ENCODE measurements around the gene IQGAP1. TPM values are rescaled to one million over a fixed set of nuclear protein-coding genes. Genes with fewer than 3 reads are reported as not detected.

Gene IQGAP1
- total RNA-seq, 4 donors from 2014 or later, result 181 to 285 (median 193) TPM

GRCh38 chr15:90470453-90470852, 82.4 kb downstream of the IQGAP1 start:
- intact Hi-C loops (cut with DNase I), result no loop called here
- Histone ChIP-seq H3K4me1 (peaks cover 0 to 9% (median 0%) of the 10 kb centered on the region in 3 donors), H3K27ac (no peak overlapping the region), H3K4me3 (no peak overlapping the region), H3K36me3 (peaks cover 34 to 100% (median 35%) of the 10 kb centered on the region in 3 donors), H3K27me3 (no peaks in the 10 kb centered on the region), H3K9me3 (no peaks in the 10 kb centered on the region)
- no peak for DNase-seq
- TF ChIP-seq CTCF (IDR thresholded peaks at IDR 0.05), result no peak
- no peak for TF ChIP-seq POLR2A (IDR thresholded peaks at IDR 0.05)
- 41 to 63% methylated on average over 1 of the region's 1 CpG for WGBS, 2 donors

GRCh38 chr15:90471126-90471525, 83.1 kb downstream of the IQGAP1 start:
- intact Hi-C loops (cut with DNase I), result no loop called here
- no peak for DNase-seq
- WGBS, 2 donors, result 94 to 99% methylated on average over 3 of the region's 3 CpGs
- Histone ChIP-seq H3K27me3 (no peaks in the 10 kb centered on the region), H3K27ac (no peak overlapping the region), H3K36me3 (peaks cover 34 to 100% (median 35%) of the 10 kb centered on the region in 3 donors), H3K4me1 (peaks cover 0 to 3% (median 0%) of the 10 kb centered on the region in 3 donors), H3K4me3 (no peak overlapping the region), H3K9me3 (no peaks in the 10 kb centered on the region)
- no peak for TF ChIP-seq CTCF (IDR thresholded peaks at IDR 0.05)
- TF ChIP-seq POLR2A (IDR thresholded peaks at IDR 0.05), result no peak

GRCh38 chr15:90471769-90472168, 83.7 kb downstream of the IQGAP1 start:
- DNase-seq, result no peak
- Histone ChIP-seq H3K4me3 (no peak overlapping the region), H3K27me3 (no peaks in the 10 kb centered on the region), H3K9me3 (no peaks in the 10 kb centered on the region), H3K36me3 (peaks cover 34 to 100% (median 35%) of the 10 kb centered on the region in 3 donors), H3K4me1 (no peaks in the 10 kb centered on the region), H3K27ac (no peak overlapping the region)
- WGBS, 2 donors, result 64 to 83% methylated on average over 1 to 4 of the region's 4 CpGs
- intact Hi-C loops (cut with DNase I), result no loop called here
- TF ChIP-seq CTCF (IDR thresholded peaks at IDR 0.05) (no peak), POLR2A (IDR thresholded peaks at IDR 0.05) (no peak)

- 69 to 70% methylated on average over 8 of the region's 8 CpGs for WGBS, 2 donors
- H3K4me1 ChIP-seq, result no peaks in the 10 kb centered on the region
- H3K27me3 ChIP-seq, result no peaks in the 10 kb centered on the region
- no peak for TF ChIP-seq CTCF (IDR thresholded peaks at IDR 0.05)
- no peak for TF ChIP-seq POLR2A (IDR thresholded peaks at IDR 0.05)
- H3K4me3 ChIP-seq, result no peak overlapping the region
- H3K27ac ChIP-seq, result no peak overlapping the region
- H3K9me3 ChIP-seq, result no peaks in the 10 kb centered on the region
- H3K36me3 ChIP-seq, result peaks cover 12 to 100% (median 32%) of the 10 kb centered on the region in 3 donors
- intact Hi-C loops (cut with DNase I), result no loop called here
- DNase-seq, result no peak
Measured at GRCh38 chr15:90478846-90479481, 90.9 kb downstream of the IQGAP1 start.

GRCh38 chr15:90479656-90480055, 91.6 kb downstream of the IQGAP1 start:
- intact Hi-C loops (cut with DNase I), result loop anchor here (10.0 kb wide), 1 partner anchor 155 kb away; no protein-coding TSS in a partner anchor
- Histone ChIP-seq H3K27ac (no peak overlapping the region), H3K9me3 (no peaks in the 10 kb centered on the region), H3K4me3 (no peak overlapping the region), H3K4me1 (no peaks in the 10 kb centered on the region), H3K27me3 (no peaks in the 10 kb centered on the region), H3K36me3 (peaks cover 17 to 100% (median 32%) of the 10 kb centered on the region in 3 donors)
- 77 to 78% methylated on average over 3 to 4 of the region's 5 CpGs for WGBS, 2 donors
- no peak for DNase-seq
- TF ChIP-seq CTCF (IDR thresholded peaks at IDR 0.05) (no peak), POLR2A (IDR thresholded peaks at IDR 0.05) (no peak)
